Measurements from ENCODE around the gene ARL6IP4.
A peak's percentile ranks its signal among the peaks of the same experiment; 100 is the strongest.

ARL6IP4 gene

GRCh38 chr12:122991623-122992275, 11.3 kb downstream of the ARL6IP4 start:
- no peak for DNase-seq

GRCh38 chr12:122992386-122992785, 11.9 kb downstream of the ARL6IP4 start:
- no peak for DNase-seq

- no peak for DNase-seq
Measured at GRCh38 chr12:122994140-122994675, 13.7 kb downstream of the ARL6IP4 start.

GRCh38 chr12:122994781-122995502, 14.5 kb downstream of the ARL6IP4 start:
- no peak for DNase-seq

GRCh38 chr12:122995503-122996187, 15.2 kb downstream of the ARL6IP4 start:
- DNase-seq = no peak

GRCh38 chr12:122996188-122996601, 15.7 kb downstream of the ARL6IP4 start:
- no peak for DNase-seq

GRCh38 chr12:122996621-122997342, 16.3 kb downstream of the ARL6IP4 start:
- no peak for DNase-seq

- DNase-seq = no peak
Measured at GRCh38 chr12:122997343-122998250, 17.1 kb downstream of the ARL6IP4 start.

GRCh38 chr12:122998316-122998715, 17.8 kb downstream of the ARL6IP4 start:
- no peak for DNase-seq

- DNase-seq = no peak
Measured at GRCh38 chr12:122999196-122999946, 18.9 kb downstream of the ARL6IP4 start.

GRCh38 chr12:122999986-123000420, 19.5 kb downstream of the ARL6IP4 start:
- DNase-seq = no peak

GRCh38 chr12:123000578-123000977, 20.1 kb downstream of the ARL6IP4 start:
- no peak for DNase-seq

- no peak for DNase-seq
Measured at GRCh38 chr12:123001464-123001863, 21.0 kb downstream of the ARL6IP4 start.

- DNase-seq = no peak
Measured at GRCh38 chr12:123003257-123003656, 22.8 kb downstream of the ARL6IP4 start.

GRCh38 chr12:123004287-123004686, 23.8 kb downstream of the ARL6IP4 start:
- no peak for DNase-seq

GRCh38 chr12:123005081-123005626, 24.7 kb downstream of the ARL6IP4 start:
- no peak for DNase-seq

- DNase-seq = peak; percentile 30
Measured at GRCh38 chr12:123006977-123007376, 26.5 kb downstream of the ARL6IP4 start.

- no peak for DNase-seq
Measured at GRCh38 chr12:123010110-123010509, 29.6 kb downstream of the ARL6IP4 start.

- no peak for DNase-seq
Measured at GRCh38 chr12:123010681-123011080, 30.2 kb downstream of the ARL6IP4 start.

GRCh38 chr12:123011701-123012100, 31.2 kb downstream of the ARL6IP4 start:
- no peak for DNase-seq

Measured in EL (cell line).